DOHH2 (cell line): ENCODE measurements around the gene WDR59.

Experiments used
- CTCF ChIP-seq: fragments of 200-600 bp; sonication (generic); IDR thresholded peaks from one replicate; pipeline ENCODE4 v1.5.1; 2014; ENCODE audit warnings: antibody characterized with exemption, mild to moderate bottlenecking, low read depth, low read length; ENCODE audit not compliant: poor library complexity, severe bottlenecking
- EZH2phosphoT487 ChIP-seq: fragments of 200-600 bp; sonication (generic); IDR thresholded peaks from 2 replicates; pipeline ENCODE4 v1.6.1; 2017; ENCODE audit warnings: borderline replicate concordance, mild to moderate bottlenecking, antibody characterized with exemption, low read length, moderate library complexity, mixed read lengths

GRCh38 chr16:74951206-74951605 is 33.7 kb downstream of the WDR59 start:
- TF ChIP-seq EZH2phosphoT487 (no peak), CTCF (no peak)
